CD1c-positive myeloid dendritic cell (primary cell): ENCODE results near the gene NWD2.

ENCODE experiments used
- DNase-seq: peaks from one replicate; pipeline ENCODE4 v3.0.0-alpha.2; 2016; ENCODE audit errors: extremely low spot score

The NWD2 gene

DNA sequence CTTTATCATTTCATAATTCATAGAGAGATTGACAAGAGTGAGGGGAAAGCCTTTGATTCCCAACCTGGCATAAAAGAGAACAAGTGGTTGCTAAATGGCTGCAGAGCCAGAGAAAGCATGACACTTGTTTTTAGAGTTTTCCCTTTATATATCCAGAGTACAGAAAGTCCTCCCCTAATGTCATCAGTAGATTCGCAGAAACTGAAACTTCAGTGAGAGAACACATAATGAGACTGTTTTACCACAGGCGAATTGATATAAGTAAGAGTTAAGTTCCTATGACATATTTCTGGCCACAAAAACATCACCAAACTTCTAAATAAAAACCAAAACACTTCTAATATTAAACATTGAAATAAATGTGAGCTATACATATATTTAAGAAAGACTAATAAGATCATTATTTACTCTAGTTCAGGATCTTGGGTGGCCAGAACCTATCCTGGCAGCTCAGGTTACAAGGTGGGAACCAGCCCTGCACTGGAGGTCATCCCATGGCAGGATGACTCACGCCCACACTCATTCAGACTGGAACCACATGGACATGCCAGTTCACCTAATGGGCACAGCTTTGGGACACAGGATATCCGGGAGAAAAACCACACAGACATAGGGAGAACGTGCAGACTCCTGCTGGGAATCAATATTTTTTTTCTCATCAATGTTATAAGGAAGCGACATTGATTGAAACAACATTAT lies 35.5 kb downstream of the NWD2 start:
- DNase-seq: no peak

DNA sequence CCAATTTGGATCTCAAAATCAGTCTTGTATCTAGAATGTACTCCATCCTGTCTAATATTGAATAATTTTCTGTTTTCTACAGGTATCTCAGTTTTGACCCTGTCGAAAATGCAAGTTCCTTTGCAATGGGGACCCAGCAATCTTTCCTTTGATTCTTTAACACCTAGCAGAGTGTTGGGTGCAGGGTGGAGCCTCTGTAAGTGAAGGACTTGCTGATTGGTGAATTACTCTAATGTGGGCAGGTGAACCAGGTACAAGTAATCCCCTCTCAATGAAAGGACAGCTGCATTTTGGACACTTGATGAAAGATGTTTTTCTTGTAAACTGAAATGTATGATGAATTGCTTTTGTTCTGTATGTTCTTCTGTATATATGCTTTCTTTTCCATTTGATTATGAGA lies 54.9 kb downstream of the NWD2 start:
- DNase-seq: no peak

DNA sequence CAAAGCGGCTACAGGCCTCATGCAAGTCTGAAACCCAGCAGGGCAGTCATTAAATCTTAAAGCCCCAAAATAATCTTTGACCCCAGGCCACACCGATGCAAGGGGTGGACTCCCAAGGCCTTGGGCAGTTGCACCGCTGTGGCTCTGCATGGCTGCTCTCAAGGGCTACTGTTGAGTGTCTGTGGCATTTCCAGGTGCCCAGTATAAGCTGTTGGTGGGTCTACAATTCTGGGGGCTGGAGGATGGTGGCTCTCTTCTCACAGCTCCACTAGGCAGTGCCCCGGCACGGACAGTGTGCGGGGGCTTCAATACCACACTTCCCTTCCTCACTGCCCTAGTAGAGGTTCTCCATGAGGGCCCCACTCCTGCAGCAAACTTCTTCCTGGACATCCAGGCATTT lies 60.1 kb downstream of the NWD2 start:
- DNase-seq: no peak

DNA sequence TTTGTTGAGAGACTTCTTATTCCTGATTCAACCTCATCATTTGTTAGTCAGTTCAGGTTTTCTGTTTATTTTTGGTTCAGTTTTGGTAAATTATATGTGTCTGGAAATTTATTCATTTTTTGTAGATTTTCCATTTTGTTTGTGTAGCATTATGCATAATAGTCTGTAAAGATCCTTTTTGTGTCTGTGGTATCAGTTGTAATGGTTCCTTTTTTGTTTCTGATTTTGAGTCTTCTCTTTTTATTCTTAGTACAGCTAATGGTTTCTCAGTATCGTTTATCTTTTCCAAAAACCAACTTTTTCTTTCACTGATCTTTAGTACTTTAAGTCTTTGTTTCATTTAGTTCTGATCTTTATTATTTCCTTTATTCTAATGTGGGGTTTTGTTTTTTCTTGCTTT lies 61.4 kb downstream of the NWD2 start:
- no peak for DNase-seq

DNA sequence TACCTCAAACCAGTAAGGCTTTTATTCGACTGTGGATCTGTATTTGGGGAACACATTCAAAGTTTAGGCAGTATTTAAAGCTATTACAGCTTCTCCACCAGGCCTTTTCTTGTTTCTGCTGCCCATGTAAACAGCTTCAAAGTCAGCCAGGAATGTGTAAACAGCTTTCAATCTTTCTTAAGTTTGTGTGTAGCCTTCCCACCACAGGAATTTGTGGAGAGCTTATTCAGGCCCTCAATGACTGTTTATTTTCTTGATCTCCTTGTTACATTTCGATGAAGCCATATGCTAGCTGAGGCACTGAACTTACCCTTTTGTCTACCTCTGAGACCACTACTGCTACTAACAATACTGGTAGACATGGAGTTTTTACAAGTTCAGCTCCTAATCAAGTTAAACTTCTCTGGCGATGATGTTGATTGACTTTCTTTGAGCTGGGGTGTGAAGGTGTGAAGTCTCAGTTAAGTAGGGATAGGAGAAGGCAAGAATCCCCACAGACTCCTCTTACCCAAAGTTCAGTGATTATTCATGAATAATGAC lies 72.6 kb downstream of the NWD2 start:
- DNase-seq: no peak

DNA sequence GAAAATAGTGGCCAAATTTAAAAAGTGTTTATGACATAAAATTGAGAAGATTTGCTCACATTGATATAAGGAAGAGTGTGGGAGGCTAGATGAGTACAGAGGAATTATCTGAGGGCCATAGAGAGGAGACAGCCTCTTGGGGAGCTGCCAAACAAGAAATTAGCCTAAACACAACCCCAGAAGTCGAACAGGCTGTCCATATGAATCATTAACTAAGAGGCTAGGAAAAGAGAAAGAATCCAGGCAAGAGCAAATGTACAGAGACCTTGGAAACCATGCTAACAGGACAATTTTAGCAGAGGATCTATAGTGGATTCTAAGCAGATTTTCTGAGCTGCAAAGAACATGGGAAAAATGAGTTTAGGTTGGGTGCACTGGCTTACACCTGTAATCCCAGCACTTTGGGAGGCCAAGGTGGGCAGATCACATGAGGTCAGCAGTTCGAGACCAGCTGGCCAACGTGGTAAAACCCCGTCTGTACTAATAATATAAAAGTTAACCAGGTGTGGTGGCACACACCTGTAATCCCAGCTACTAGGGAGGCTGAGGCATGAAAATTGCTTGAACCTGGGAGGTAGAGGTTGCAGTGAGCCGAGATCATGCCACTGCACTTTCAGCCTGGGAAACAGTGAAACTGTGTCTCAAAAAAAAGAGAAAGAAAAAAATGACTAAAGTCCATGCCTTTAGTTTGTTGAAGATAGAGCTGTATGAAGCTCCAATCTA lies 76.1 kb downstream of the NWD2 start:
- no peak for DNase-seq

DNA sequence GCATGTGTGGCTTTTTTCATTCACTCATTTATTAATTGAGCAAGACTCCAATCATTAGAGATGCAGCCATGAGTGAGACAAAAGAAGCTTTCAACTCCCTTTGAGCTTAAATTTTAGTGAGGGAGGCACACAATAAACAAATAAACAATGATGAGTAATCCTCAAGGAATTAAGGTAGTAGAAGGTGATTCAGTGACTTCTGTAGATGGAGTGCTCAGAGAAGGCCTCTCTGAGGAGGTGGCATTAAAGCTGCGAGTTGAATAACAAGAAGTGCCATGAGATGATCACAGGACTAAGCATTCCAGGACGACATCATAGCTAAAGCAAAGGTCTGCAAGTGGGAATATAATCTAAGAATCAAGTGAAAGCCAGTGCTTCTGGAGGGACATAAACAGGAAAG lies 77.6 kb downstream of the NWD2 start:
- no peak for DNase-seq

DNA sequence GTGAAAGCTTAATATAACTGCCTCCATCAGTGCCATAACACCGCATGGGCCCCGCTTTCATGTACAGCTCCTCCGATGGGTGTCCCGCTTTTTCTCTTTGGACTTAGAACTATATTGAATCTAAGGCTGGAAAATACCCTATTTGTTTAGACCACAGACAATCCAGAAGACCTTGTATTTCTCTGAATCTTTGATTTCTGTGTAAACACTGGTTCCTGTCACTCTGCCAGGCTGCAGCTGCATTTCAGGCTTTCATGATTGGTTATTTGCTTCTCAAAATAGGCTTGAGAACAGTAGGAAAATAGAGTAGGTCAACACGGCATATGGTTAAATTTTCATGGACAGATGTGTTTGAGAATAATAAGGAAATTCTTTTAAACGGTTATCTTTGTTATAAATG lies 80.0 kb downstream of the NWD2 start:
- no peak for DNase-seq

DNA sequence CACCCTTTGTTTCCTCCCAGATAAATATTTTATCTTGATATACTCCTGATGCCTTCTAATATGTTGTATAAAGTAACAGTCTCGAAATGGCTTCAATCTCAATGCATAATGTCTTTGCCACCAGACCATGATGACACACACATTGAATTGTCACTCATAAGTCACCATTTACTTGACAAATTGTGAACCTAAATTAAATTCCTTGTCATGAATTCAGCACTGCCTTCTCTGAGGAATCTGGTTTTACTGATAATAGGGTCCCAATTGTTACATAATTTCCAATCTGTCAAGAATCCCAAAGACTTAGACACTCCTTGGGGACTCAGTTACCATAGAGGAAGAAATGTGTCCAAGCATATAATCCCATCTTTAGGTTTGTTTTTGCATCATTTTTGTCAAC lies 82.3 kb downstream of the NWD2 start:
- DNase-seq: no peak

DNA sequence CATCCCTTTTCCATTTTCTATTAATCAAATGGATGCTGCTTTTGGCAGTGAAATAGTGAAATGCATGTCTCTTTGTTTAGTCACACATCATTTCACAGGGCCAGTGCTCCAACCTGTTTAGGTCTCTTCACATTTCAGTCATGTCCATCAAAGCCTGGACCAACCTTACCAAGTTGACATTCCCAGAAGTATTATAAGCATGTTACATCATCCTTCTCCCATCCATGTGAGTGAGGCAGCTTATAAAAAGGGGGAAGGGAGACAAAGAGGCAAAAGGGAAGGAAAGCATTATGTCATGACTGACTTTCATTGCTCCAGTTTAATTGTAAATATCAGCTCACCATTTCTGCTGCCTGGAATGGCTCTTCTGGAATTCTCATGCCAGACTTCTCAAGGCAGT lies 94.4 kb downstream of the NWD2 start:
- DNase-seq: no peak

DNA sequence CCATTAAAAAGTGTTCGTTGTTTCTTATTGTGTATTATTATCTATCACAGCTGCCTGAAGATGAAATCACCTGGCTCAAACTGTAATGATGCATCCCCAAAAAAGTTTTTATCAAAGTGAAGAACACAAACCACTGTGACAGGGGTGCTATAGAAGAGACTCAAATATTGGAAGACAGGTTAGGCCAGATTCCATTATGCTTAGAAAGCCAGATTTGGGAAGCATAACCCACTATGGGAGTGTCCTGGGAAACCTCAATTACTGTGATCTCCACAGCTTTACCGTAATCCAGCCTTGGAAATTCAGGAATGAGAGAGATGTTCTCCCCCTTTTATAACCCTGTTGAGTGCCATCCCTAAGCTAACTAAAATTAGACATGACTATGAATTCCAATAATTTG lies 114.2 kb downstream of the NWD2 start:
- no peak for DNase-seq

DNA sequence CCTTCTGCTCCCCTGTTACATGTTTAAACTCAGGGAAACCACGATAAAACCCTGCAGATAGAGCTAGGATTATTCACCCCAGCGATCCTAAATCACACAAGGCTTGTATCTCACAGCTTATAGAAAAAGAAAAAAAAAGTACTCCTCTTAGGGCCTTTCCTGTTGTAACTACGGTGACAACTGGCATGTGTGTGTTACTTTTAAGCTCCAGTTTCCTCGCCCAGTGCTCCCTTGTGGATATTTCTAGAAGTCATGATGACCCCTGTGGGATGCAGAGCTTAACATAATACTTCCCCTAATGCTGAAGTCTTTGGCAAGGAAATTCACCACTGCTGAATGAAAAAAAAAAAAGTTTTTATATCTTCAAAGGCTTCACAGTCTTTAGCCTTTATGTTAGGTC lies 114.7 kb downstream of the NWD2 start:
- no peak for DNase-seq

DNA sequence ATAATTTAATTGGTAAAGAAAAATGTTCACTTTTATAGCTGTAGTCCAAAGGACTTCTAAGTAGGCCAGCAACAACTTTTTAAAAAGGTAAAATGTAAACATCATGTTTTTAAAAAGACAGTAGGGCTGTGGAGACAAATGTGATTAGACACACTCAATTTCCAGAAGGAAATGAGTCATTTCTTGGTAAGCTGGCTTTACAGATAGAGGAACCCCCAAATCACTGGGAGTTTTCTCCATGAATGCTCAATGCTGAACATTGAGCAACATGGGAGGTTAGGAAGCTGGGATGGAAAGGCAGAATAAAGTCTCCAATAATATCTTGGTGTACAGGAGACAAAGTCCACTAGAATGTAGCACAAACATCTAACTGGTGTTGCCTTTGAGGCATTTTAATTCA lies 121.3 kb downstream of the NWD2 start:
- DNase-seq: peak; percentile 46

DNA sequence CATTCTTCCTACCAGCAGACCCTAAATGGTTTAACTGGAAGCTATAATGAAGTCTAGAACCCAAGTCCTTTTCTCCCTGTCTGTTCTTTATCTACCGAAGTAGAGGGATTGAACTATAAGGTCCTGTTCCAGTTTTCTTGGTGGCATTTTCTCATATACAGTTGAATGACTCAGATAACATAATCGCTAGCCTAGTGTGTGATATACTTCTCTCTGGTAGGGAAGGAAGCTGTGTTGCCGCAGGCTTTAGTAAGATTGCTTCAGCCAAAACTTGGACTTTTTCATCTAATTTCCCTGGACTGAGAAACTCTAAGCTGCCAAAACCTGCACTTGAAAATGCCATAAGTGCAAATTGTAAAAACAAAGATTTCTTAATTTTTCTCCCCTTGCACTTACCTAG lies 123.4 kb downstream of the NWD2 start:
- peak; percentile 25 for DNase-seq

DNA sequence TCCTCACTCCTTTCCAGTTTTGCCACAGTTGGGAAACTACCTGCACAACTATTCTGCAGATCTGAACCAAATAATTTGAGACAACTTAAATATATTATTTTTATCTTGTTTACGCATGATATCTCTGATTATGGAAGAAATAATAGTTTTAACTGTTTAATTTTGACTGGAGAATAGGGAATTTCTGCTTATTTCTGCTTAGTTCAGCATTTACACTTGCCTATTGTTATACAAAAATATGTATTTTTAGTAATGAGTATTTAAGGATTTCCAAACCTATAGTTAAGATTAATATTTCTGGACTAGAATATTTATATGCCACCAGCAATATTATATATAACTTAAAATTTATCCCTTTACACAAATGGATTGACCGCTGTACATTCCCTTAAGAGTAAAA lies 125.5 kb downstream of the NWD2 start:
- DNase-seq: no peak

DNA sequence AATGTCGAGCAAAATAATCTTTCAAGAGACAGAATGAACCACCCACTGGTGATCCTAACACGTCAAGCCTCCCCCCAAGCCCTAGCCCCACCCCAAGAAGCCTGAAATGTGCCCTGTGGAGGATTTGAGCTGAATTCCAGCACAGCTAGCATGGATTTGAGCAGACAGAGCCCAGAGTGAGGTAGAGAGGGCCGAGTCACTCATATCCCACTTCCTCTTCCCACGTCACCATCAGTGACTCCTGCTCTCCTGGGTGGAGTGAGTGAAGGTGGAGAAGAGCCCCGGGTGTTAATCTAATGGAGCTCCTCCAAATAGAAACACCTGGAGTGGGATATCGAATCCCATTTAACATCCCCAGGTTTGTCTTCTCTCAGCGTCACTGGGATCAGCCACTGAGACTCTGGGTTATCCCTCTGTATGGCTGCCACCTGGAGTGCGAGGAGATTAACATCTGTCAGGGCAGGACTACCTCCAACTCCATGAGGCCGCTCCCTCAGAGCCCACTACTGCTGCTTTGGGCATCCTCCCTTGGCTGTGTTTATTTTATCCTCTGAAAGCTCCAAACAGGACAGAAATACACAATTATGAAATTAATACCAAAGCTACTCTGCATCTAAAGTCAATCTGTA lies 136.6 kb downstream of the NWD2 start:
- DNase-seq: no peak

DNA sequence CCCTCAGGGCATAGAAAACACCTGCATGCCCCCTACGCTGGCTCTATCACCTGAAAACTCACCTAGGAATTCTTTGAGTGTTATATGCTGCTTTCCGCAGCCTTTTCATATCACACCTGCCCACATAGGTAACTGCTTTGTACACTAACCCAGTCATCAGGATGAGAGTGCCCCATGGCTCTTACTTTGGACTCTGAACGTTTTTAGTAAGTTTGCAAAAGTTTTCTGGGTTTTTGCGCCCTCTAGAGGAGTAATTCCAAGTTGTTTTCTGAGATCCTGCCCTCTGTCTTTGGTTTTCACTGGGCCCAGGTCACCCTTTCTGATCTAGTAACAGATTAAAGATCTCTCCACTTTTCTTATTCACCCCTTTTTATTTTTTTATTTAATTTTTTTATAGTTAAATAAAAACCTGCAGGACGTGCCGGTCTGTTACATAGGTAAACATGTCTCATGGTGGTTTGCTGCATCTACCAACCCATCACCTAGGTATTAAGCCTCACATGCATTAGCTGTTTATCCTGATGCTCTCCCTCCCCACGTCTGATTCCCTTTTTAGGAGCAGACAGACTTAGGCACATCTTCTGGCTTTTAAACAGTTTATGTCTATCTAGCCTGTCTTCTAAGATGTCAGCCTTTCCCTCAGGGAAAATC lies 139.2 kb downstream of the NWD2 start:
- DNase-seq: peak; percentile 49

DNA sequence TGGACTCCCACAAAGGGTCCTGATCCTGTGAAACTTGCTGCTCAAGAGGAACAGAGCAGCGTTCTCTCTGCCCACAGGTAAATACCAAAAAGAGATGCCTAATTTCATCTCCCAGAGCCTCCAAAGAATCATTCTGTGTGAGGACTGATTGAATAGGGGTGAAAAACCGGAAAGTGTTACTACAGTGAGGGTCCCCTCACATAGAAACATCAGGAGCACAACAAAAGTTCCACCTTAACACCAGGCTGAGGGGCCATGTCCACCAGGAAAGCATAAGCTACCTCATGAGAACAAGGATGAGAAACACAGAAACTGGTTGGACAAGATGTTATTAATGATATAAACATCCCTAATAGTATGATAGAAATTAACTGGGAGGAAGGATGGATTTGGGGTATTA lies 140.9 kb downstream of the NWD2 start:
- no peak for DNase-seq

DNA sequence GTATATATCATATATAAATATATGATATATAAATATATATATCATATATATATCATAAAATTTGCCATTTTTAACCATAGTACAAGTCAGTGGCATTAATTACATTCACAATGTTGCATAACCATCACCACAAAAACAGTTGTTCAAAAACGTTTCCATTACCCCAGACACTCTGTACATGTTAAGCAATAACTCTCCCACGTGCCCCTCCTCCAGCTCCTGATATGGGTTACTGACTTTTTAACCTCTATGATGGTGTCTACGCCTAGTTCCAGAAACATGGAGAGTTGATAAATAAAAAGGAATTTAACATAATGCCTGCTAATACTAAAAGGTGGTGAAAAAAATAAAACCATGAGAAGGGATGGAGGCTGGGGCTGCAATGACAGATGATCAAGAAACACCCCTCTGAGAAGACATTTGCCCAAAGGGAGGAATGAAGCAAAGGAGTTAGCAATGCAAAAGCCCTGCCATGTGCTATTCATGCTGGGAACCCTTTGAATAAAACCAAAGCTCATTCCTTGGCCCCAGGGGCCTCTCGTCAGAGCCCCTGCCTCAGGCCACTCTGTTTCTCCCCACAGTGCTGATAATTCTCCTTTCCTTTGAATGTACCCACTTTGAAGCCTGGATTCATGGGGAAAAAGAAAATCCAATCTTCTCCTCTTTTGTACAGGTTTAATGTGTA lies 144.3 kb downstream of the NWD2 start:
- DNase-seq: peak; percentile 48

DNA sequence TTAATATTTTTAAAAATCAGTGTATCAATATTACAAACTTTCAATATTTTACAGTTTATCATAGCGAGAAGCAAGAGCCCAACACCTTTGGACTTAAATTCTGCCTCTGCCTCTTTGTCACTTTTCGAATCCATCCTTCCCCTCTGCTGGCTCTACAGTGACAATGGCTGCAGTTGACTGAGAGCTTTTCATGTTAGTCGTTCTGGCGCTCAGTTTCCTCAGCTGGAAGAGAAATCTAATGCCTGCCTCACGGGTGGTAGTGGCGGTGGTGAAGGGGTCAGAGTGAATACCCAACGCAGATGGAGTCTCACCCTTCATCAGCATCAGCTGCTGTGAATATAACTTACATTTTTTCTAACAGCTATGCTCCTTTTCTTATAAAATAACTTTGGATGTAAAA lies 144.8 kb downstream of the NWD2 start:
- no peak for DNase-seq

DNA sequence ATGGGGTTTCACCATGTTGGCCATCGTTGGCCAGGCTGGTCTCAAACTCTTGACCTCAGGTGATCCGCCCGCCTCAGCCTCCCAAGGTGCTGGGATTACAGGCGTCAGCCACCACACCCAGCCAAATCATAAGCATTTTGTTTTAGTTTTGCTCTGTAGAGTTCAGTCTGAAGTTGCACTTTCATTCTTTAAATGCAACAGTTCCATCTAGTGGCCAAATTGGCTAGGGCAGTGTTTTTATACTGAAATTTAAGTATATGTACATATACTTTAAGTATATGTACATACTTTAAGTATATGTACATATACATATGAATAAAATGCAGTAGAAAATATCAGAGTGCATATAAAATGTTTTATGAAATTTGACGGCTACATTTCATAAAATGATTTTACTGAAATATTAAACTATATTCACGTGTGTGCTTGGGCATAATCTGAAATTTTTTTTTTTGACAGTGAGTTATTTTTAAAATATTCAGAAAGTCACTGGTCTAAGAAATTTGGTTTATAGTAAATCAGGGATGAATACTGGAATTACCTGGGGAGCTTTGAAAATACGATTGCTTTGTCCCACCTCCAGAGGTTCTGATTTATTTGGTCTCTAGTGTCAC lies 145.5 kb downstream of the NWD2 start:
- DNase-seq: peak; percentile 77
